Measurements from ENCODE around the gene GBP3.

GRCh38 chr1:88982055-88982454 is 40.6 kb downstream of the GBP3 start:
- TF ChIP-seq CTCF (IDR thresholded peaks at IDR 0.05 in 2 of 3, conservative IDR thresholded peaks at IDR 0.05 in 1 of 3; ENCODE audit: borderline replicate concordance in 1 of 3, insufficient read depth in 1 of 3, low read depth in 2 of 3, low read length in 2 of 3): no peak
- TF ChIP-seq, protein P1, sequence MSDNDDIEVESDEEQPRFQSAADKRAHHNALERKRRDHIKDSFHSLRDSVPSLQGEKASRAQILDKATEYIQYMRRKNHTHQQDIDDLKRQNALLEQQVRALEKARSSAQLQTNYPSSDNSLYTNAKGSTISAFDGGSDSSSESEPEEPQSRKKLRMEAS (IDR thresholded peaks at IDR 0.05): no peak
- TF ChIP-seq EZH2 (IDR thresholded peaks at IDR 0.05): no peak
- TF ChIP-seq POLR2A (IDR thresholded peaks at IDR 0.05; ENCODE audit: borderline replicate concordance, extremely low read depth, insufficient read depth, insufficient read length): no peak
- TF ChIP-seq ATF3 (IDR thresholded peaks at IDR 0.05): no peak
- TF ChIP-seq JUND (IDR thresholded peaks at IDR 0.05): no peak

Data from HCT116 (cell line).